Left forelimb (tissue), 1 donor: ENCODE data around the gene MEGF6.

Experiments
- DNase-seq: peaks from one replicate; pipeline ENCODE4 v3.0.0-alpha.2; 2018; ENCODE audit warnings: low spot score

Gene MEGF6

DNA sequence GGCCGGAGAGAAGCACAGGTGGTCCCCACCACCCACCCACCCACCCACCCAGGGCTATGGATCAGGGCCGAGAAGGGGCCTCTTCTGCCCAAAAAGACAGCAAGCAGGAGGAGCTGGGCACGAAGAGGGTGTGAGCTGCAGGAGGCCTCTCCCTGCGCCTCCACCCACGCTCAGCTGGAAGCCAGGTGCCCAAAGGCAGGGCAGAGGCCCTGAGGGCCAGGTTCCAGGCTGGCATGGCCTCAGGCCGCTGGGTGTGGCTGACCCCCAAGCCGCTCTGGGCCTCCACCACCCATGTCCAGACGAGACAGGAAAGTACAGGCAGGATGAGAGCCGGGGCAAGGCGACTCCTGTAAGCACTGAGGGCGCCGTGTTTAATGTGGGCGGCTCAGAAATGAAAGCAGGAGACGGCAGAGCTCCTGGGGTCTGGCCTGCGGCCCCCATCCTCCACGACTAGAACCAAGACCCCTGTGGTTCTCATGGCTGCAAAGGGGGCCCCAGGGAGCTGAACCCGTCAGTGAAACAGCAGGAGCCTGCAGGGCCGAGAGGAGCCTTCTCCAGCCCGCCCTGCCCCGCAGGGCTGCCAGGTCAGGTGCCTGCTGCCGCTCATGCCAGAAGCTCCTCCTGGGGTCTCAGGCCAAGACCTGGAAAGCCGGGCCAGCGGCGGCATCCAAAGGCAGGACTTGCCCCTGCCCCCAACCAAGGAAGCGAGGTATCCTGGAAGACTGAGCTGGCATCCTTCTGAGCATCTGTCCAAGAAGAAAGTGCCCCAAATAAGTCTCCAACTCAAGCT lies 56.0 kb downstream of the MEGF6 start:
- DNase-seq = no peak

- DNase-seq = no peak
Measured at GRCh38 chr1:3553940-3554223, 57.4 kb downstream of the MEGF6 start.

DNA sequence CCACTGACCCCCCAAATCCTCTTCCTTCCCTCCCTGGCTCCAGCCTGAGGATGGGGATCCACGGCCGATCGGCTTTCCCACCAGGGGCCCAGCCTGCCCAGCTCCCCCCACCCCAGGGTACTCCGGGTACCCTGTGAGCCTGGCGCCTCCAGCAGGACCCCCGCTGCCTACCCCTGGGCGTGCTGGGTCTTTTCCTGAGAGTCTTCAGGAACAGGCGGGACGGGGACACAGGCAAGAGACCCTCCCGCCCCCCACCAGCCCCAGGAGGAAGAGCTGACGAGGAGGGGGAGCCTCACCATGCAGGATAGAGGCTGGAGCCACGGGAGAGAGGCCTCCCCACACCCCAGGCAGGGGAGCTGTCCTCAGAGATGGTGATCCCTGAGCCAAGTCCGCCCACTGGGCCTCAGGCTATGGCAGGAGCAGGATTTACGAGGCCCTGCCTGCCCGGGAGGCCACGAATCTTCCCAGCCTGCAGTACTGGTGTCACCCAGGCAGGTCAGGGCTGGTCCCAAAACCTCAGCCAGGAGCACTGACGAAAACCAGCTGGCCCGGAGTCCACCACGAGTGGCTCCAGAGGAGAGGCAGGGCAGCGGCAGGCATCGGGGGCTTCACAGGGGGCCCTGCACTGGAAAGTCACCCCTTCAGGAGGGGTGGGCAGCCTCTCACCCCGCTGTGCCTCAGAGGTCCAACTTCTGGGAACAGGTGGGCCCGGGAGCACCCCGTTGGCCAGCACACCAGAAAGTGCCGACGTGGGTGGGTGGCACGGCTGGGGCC lies 58.0 kb downstream of the MEGF6 start:
- DNase-seq = no peak

DNA sequence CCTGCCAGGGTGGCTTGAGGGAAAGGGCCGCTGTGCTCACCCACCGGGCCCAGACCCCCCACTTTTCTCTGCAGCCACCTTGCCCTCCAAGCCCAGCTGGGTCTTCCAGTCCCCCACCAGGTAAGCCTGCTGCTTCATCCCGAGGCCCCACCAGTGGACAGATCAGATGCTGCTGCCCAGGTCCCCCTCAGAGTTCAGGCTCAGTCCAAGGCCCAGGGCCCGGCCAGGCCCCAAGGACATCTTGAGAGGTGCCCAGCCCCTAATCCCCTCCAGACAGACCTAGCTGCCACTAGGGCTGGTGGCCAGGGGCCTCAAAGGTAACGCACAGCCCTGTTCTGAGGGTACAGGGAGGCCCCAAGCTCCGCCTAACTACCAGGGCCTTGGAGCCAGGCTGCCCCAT lies 58.6 kb downstream of the MEGF6 start:
- no peak for DNase-seq

GRCh38 chr1:3552176-3552575 lies 59.1 kb downstream of the MEGF6 start:
- no peak for DNase-seq

DNA sequence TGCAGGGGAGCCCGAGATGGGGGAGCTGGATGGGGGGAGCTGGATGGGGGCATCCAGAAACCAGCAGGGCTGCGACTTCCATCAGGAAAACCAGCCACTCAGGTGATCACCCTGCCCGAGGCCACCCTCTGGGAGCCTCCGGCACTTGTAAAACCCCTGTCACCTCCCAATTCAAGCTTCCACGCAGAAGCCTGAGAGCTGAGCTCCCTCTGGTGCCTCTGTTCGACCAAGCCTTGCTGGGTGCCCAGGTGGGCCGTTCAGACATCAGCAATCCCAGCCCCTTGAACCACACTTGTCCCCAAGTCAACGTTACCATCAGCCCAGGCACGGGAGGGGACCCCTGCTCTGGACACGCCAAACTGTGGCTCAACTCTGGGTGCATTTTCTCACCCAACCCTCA lies 59.6 kb downstream of the MEGF6 start:
- no peak for DNase-seq

- DNase-seq = no peak
Measured at GRCh38 chr1:3551290-3551678, 60.0 kb downstream of the MEGF6 start.

DNA sequence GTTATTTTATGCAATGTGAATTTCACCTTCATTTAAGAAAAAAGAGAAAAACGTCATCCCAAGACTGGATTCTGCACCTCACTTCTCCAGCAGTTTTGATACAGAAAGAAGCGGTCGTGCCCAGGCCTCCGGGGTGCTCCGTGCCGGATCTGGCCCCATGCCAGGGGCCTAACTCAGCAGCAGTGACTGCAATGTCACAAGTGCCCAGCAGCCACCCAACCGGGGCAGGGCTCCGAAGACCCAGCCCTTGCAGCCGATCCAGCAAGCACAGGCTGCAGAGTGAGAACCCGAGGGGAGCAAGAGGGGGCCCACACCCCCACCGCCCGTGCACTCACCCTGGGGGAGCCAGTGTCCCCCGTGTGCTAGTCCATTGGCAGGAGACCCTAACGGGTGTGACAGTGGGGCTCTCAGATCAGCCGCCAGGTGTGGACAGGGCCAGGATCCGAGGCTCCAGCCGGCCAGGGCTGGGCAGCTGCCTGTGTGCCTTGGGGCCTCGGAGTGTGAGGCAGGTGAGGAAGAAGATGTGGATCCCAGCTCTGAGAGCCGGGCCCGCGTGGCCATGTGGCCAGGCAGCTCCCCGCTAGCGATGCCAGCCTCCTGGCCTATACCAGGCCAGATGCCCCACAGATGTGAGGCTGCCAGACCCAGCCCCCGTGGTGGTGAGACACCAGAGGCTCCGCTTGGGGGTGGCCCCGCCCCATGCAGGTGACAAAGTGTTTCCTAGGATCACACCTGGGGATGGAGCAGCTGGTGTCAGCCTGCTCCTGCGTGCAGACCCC lies 60.6 kb downstream of the MEGF6 start:
- no peak for DNase-seq

- no peak for DNase-seq
Measured at GRCh38 chr1:3548895-3549294, 62.4 kb downstream of the MEGF6 start.

DNA sequence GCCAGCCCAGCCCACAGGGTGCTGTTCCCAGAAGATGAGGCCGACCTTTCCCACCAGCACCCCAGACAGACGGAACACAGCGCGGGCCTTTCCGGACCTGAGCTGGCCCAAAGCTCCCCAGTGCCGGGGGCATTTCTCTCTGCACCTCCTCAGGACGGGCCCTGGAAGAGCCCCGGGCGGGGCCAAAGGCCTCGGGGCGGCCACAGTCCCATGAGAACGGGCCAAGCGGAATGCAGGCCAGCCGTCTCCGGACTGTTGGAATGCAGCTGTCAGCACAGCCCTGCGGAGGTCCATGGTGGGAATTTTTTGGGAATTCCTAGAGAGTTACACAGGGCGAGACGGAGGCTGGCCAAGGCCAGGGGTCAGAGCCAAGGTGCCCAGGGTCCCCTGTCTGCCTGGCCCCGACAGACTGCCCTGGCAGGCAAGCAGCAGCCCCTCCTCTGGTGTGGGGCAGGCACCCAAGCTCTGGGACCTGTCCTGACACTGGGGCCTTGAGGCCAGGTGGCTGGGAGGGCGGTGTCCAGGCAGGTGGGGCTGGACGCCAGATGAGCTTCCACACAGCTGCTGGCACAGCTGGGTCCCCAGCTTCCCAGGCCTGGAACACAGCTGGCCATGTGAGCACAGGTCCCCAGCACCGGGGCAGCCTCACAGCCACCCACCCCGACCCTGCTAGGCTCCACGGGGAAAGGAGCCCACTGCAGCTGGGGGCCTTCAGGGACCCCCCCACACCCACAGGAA lies 63.0 kb downstream of the MEGF6 start:
- no peak for DNase-seq

- DNase-seq = no peak
Measured at GRCh38 chr1:3547055-3548005, 64.0 kb downstream of the MEGF6 start.

DNA sequence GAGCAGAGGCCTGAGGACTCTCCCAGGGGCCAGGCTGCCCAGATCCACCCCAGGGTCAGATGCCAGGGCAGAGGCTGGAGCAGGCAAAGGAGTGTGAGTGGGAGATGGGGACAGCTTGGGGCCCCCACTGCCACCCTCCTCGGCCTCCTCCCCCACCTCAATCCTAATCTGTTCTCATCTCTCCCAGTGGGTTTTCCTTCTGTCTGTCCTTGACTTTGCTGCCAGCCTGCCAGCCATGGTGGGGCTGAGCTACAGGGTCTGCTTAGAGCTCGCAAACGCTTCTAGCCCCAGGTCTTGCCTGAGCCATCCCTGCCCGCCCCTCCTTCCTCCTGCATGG lies 65.3 kb downstream of the MEGF6 start:
- no peak for DNase-seq

DNA sequence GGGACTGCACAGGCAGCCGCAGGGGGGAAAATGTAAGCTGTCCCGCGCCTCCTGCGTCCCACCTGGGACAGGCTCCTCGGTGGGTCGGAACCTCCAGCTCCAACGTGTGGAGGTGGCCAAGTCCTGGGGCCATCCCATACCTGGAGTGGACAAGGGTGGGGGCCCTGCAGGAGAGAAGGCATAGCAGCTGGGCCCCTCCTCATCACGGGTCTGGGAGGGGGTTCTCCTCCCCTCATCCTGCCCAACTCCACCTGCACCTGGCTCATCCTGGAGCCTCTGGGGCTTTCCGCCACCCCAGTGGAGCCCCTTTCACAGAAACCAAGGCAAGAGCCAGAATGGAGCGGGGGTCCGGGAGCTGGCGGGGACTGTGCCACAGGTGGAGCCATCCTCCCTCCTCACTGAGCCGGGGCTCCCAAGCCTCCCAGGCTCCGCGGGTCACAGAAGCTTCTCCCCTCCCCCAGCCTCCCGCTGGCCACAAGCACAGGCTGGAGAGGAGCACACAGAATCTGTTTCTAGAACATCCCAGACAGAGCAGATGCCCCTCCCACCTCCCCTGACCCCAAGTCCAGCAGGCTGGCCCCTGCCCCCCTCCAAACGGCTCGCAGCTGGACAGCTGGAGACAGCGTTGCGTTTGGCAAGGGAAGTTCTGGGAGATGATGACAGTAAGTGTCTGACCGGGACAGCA lies 65.8 kb downstream of the MEGF6 start:
- no peak for DNase-seq

GRCh38 chr1:3544040-3544977 lies 67.0 kb downstream of the MEGF6 start:
- no peak for DNase-seq

GRCh38 chr1:3543076-3544039 lies 68.0 kb downstream of the MEGF6 start:
- no peak for DNase-seq

GRCh38 chr1:3542676-3543075 lies 68.6 kb downstream of the MEGF6 start:
- no peak for DNase-seq

- no peak for DNase-seq
Measured at GRCh38 chr1:3541936-3542335, 69.4 kb downstream of the MEGF6 start.

DNA sequence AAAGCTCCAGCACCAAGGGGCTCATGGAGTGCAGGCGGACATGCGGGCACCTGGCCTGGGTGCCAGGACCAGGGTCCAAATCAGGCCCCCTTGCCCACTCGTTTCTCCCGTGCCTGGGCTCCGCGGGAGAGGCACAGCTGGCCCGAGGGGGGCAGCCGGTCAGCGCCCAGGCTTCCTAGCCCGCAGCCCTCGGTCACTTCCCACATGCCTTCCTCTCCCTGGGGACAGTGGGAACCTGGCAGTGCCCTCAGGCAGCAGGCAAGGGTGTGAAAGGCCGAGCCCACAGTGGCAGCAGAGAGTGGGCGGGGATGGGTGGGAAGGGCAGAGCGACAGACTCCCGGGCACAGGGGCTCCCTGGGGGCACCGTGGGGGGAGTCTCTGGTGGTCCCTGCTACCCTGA lies 69.8 kb downstream of the MEGF6 start:
- no peak for DNase-seq
